Gastrocnemius medialis (tissue), 4 donors: ENCODE data around the gene AMN1.

Experiments used
- POLR2A ChIP-seq, 2 donors: fragments of 450-650 bp; IDR thresholded peaks; one replicate each; pipeline ENCODE4 v1.6.1; 2017; ENCODE audit warnings: antibody characterized with exemption in 2 of 2, mild to moderate bottlenecking in 2 of 2, moderate library complexity in 2 of 2
- TF ChIP-seq, protein P1 (sequence below), 5 experiments: fragments of 450-650 bp in 3 of 5; fragments of 200-600 bp in 2 of 5; sonication (generic) in 2 of 5; IDR thresholded peaks in 4 of 5; conservative IDR thresholded peaks in 1 of 5; 1 replicate in 4 of 5; 2 replicates in 1 of 5; pipeline ENCODE4 v1.5.1; 2016 to 2019; ENCODE audit warnings: antibody characterized with exemption in 5 of 5, mild to moderate bottlenecking in 3 of 5, moderate library complexity in 3 of 5

GRCh38 chr12:31658471-31659086 lies 70.2 kb downstream of the AMN1 start:
- no peak for TF ChIP-seq POLR2A (IDR thresholded peaks at IDR 0.05)
- TF ChIP-seq, protein P1, sequence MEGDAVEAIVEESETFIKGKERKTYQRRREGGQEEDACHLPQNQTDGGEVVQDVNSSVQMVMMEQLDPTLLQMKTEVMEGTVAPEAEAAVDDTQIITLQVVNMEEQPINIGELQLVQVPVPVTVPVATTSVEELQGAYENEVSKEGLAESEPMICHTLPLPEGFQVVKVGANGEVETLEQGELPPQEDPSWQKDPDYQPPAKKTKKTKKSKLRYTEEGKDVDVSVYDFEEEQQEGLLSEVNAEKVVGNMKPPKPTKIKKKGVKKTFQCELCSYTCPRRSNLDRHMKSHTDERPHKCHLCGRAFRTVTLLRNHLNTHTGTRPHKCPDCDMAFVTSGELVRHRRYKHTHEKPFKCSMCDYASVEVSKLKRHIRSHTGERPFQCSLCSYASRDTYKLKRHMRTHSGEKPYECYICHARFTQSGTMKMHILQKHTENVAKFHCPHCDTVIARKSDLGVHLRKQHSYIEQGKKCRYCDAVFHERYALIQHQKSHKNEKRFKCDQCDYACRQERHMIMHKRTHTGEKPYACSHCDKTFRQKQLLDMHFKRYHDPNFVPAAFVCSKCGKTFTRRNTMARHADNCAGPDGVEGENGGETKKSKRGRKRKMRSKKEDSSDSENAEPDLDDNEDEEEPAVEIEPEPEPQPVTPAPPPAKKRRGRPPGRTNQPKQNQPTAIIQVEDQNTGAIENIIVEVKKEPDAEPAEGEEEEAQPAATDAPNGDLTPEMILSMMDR (IDR thresholded peaks at IDR 0.05 in 4 of 5, conservative IDR thresholded peaks at IDR 0.05 in 1 of 5), result no peak
